Subcutaneous adipose tissue (tissue), 4 donors: ENCODE data around the gene ZNF891. TPM values are rescaled to one million over a fixed set of nuclear protein-coding genes. Genes with fewer than 3 reads are reported as not detected.

ENCODE experiments used
- CTCF ChIP-seq: fragments of 450-650 bp; IDR thresholded peaks from one replicate; pipeline ENCODE4 v1.5.1; 2016; ENCODE audit warnings: low read depth, mild to moderate bottlenecking, control low read depth, antibody characterized with exemption, moderate library complexity
- total RNA-seq, 4 donors: library from RNA; depleted of rRNA; stranded (reverse); fragments of >200 nt; gene quantifications; one replicate each; pipeline ENCODE4 v1.1.0, GENCODE V29; 2016

ZNF891 gene
- total RNA-seq, result 1 to 10 TPM; 2.2 to 3.4 (median 3.0) TPM

- no peak for TF ChIP-seq CTCF
Observed at GRCh38 chr12:133130038-133130807, at the start of gene ZNF891, which contains the start of gene ZNF10. Gene ZNF891, minus strand, starts transcription at chr12:133130274. Its CDS starts 8,356 bp downstream, at chr12:133121918. Gene ZNF10, plus strand, starts transcription at chr12:133130627. Its CDS starts 13,866 bp downstream, at chr12:133144493.

GRCh38 chr12:133174901-133175300 lies 44.8 kb upstream of the ZNF891 start:
- TF ChIP-seq CTCF, result no peak

GRCh38 chr12:133172491-133172890 lies 42.4 kb upstream of the ZNF891 start:
- no peak for TF ChIP-seq CTCF

GRCh38 chr12:133165776-133166175 lies 35.7 kb upstream of the ZNF891 start:
- no peak for TF ChIP-seq CTCF

GRCh38 chr12:133156125-133156690 lies 26.1 kb upstream of the ZNF891 start:
- no peak for TF ChIP-seq CTCF

- no peak for TF ChIP-seq CTCF
Observed at GRCh38 chr12:133145981-133146380, 15.9 kb upstream of the ZNF891 start.

GRCh38 chr12:133135747-133136146 lies 5.7 kb upstream of the ZNF891 start:
- no peak for TF ChIP-seq CTCF
